H9 (cell line): Measurements from ENCODE around the gene CLRN3. TPM values are rescaled to one million over a fixed set of nuclear protein-coding genes. Genes with fewer than 3 reads are reported as not detected.

ENCODE experiments used
- DNase-seq: peaks from one replicate; pipeline ENCODE4 v3.0.0-alpha.2; 2017
- H2AFZ ChIP-seq: one replicate; pipeline ENCODE4 v1.6.1; 2013; ENCODE audit warnings: mild to moderate bottlenecking, low read length, control low read depth, moderate library complexity
- H2AK5ac ChIP-seq: 2 replicates; pipeline ENCODE4 v1.6.1; 2013; ENCODE audit warnings: low read length, control low read depth, mixed read lengths; ENCODE audit not compliant: insufficient read length
- H2BK120ac ChIP-seq: one replicate; pipeline ENCODE4 v1.6.1; 2013; ENCODE audit warnings: low read depth, mild to moderate bottlenecking, low read length, control low read depth, inconsistent platforms; ENCODE audit not compliant: poor library complexity, severe bottlenecking
- H2BK12ac ChIP-seq: 2 replicates; pipeline ENCODE4 v1.6.1; 2013; ENCODE audit warnings: low read length, control low read depth, mixed read lengths, low read depth; ENCODE audit not compliant: insufficient read length
- H2BK15ac ChIP-seq: 2 replicates; pipeline ENCODE4 v1.6.1; 2013; ENCODE audit warnings: low read depth, low read length, control low read depth
- H2BK20ac ChIP-seq: one replicate; pipeline ENCODE4 v1.6.1; 2013; ENCODE audit warnings: low read depth, mild to moderate bottlenecking, low read length, control low read depth, inconsistent platforms; ENCODE audit not compliant: poor library complexity, severe bottlenecking
- H2BK5ac ChIP-seq: 2 replicates; pipeline ENCODE4 v1.6.1; 2013; ENCODE audit warnings: low read length, control low read depth, mixed read lengths; ENCODE audit not compliant: insufficient read length
- H3K14ac ChIP-seq: 2 replicates; pipeline ENCODE4 v1.6.1; 2013; ENCODE audit warnings: low read length, control low read depth; ENCODE audit not compliant: insufficient read depth
- H3K18ac ChIP-seq: 2 replicates; pipeline ENCODE4 v1.6.1; 2013; ENCODE audit warnings: low read depth, mild to moderate bottlenecking, mixed read lengths, low read length, control low read depth; ENCODE audit not compliant: insufficient read length
- H3K23ac ChIP-seq: 2 replicates; pipeline ENCODE4 v1.6.1; 2013; ENCODE audit warnings: low read length, control low read depth, mixed read lengths, low read depth; ENCODE audit not compliant: insufficient read length
- H3K23me2 ChIP-seq: 2 replicates; pipeline ENCODE4 v1.6.1; 2013; ENCODE audit warnings: low read depth, mild to moderate bottlenecking, mixed read lengths, low read length, control low read depth; ENCODE audit not compliant: insufficient read length, poor library complexity, severe bottlenecking
- H3K27ac ChIP-seq: 2 replicates; pipeline ENCODE4 v1.5.1; 2013; ENCODE audit warnings: low read length, control low read depth, mixed read lengths, low read depth; ENCODE audit not compliant: insufficient read length
- H3K27me3 ChIP-seq: 2 replicates; pipeline ENCODE4 v1.6.1; 2013; ENCODE audit warnings: low read length, control low read depth, inconsistent platforms; ENCODE audit not compliant: insufficient read depth
- H3K4ac ChIP-seq: 2 replicates; pipeline ENCODE4 v1.6.1; 2013; ENCODE audit warnings: low read depth, mild to moderate bottlenecking, control low read depth, inconsistent platforms, low read length, moderate library complexity
- H3K4me1 ChIP-seq: 2 replicates; pipeline ENCODE4 v1.6.1; 2013; ENCODE audit warnings: low read length, control low read depth, inconsistent platforms; ENCODE audit not compliant: insufficient read depth
- H3K4me2 ChIP-seq: 2 replicates; pipeline ENCODE4 v1.6.1; 2013; ENCODE audit warnings: low read length, control low read depth, mixed read lengths; ENCODE audit not compliant: insufficient read length, insufficient read depth
- H3K56ac ChIP-seq: 2 replicates; pipeline ENCODE4 v1.6.1; 2013; ENCODE audit warnings: low read depth, mild to moderate bottlenecking, mixed read lengths, low read length, control low read depth; ENCODE audit not compliant: insufficient read length
- H3K79me1 ChIP-seq: 2 replicates; pipeline ENCODE4 v1.6.1; 2013; ENCODE audit warnings: low read depth, mild to moderate bottlenecking, moderate library complexity, low read length, control low read depth, inconsistent platforms; ENCODE audit not compliant: insufficient read depth, poor library complexity, severe bottlenecking
- H3K79me2 ChIP-seq: 2 replicates; pipeline ENCODE4 v1.6.1; 2013; ENCODE audit warnings: low read length, control low read depth, inconsistent platforms; ENCODE audit not compliant: insufficient read depth
- H3K9ac ChIP-seq: 2 replicates; pipeline ENCODE4 v1.6.1; 2013; ENCODE audit warnings: low read length, control low read depth, mixed read lengths; ENCODE audit not compliant: insufficient read length; ENCODE audit errors: extremely low read depth
- H3K9me3 ChIP-seq: one replicate; pipeline ENCODE4 v1.6.1; 2013; ENCODE audit warnings: low read depth, low read length, inconsistent platforms; ENCODE audit not compliant: control insufficient read depth
- H3T11ph ChIP-seq: one replicate; pipeline ENCODE4 v1.6.1; 2013; ENCODE audit warnings: mild to moderate bottlenecking, low read length, control low read depth, inconsistent platforms
- H4K20me1 ChIP-seq: one replicate; pipeline ENCODE4 v1.6.1; 2013; ENCODE audit not compliant: control insufficient read depth, insufficient read length, insufficient read depth
- H4K5ac ChIP-seq: 2 replicates; pipeline ENCODE4 v1.6.1; 2013; ENCODE audit warnings: low read depth, mild to moderate bottlenecking, mixed read lengths, low read length, control low read depth; ENCODE audit not compliant: insufficient read length
- H4K8ac ChIP-seq: replicated peaks from 2 replicates; pipeline ENCODE4 v1.6.1; 2013; ENCODE audit warnings: low read length, control low read depth, mixed read lengths, low read depth; ENCODE audit not compliant: insufficient read length
- H4K91ac ChIP-seq: 2 replicates; pipeline ENCODE4 v1.6.1; 2013; ENCODE audit warnings: low read depth, mild to moderate bottlenecking, moderate library complexity, mixed read lengths, low read length, control low read depth; ENCODE audit not compliant: insufficient read length
- H3K27ac Mint-ChIP-seq, 3 experiments: 2 replicates in 2 of 3; 3 replicates in 1 of 3; pipeline ENCODE4 v1.8.0; 2020 to 2021; ENCODE audit warnings: mixed read lengths in 3 of 3, mild to moderate bottlenecking in 1 of 3, moderate library complexity in 1 of 3
- H3K27me3 Mint-ChIP-seq: 2 replicates; pipeline ENCODE4 v1.8.0; 2021; ENCODE audit warnings: low read depth, mild to moderate bottlenecking, moderate library complexity, mixed read lengths
- H3K36me3 Mint-ChIP-seq, 3 experiments: 2 replicates in 2 of 3; 3 replicates in 1 of 3; pipeline ENCODE4 v1.8.0; 2020 to 2021; ENCODE audit warnings: low read depth in 3 of 3, mixed read lengths in 3 of 3; ENCODE audit not compliant: insufficient read depth in 1 of 3
- H3K4me1 Mint-ChIP-seq, 2 experiments: 2 replicates each; pipeline ENCODE4 v1.8.0; 2020; ENCODE audit warnings: mixed read lengths in 2 of 2
- H3K4me3 Mint-ChIP-seq, 2 experiments: 2 replicates in 1 of 2; 3 replicates in 1 of 2; pipeline ENCODE4 v1.8.0; 2020 to 2021; ENCODE audit warnings: mild to moderate bottlenecking in 2 of 2, mixed read lengths in 2 of 2, moderate library complexity in 1 of 2
- H3K9me3 Mint-ChIP-seq, 2 experiments: 2 replicates in 1 of 2; 3 replicates in 1 of 2; pipeline ENCODE4 v1.8.0; 2020; ENCODE audit warnings: mild to moderate bottlenecking in 2 of 2, mixed read lengths in 2 of 2, moderate library complexity in 1 of 2
- CTCF ChIP-seq: fragments of 200-600 bp; sonication (generic); conservative IDR thresholded peaks from 3 replicates; pipeline ENCODE4 v1.8.0; 2021; ENCODE audit warnings: antibody characterized with exemption, mild to moderate bottlenecking
- long read RNA-seq: library from polyadenylated mRNA; unstranded; transcript quantifications from one replicate; pipeline ENCODE4 v2.0.0, GENCODE V29; 2020
- total RNA-seq: library from RNA; stranded (reverse); gene quantifications from 2 replicates; pipeline ENCODE4 v1.2.1, GENCODE V29; 2021

Gene CLRN3
- not detected in 2 replicates for total RNA-seq
- long read RNA-seq, result 0 reads

- H3K18ac ChIP-seq, result no peak within 1 kb of the TSS
- no peaks in the 10 kb centered on the region for H3K4me1 ChIP-seq
- H2BK120ac ChIP-seq, result no peak within 1 kb of the TSS
- H3K9ac ChIP-seq, result no peak within 1 kb of the TSS
- no peak within 1 kb of the TSS for H3K27ac ChIP-seq
- H2AFZ ChIP-seq, result no peak within 1 kb of the TSS
- no peak within 1 kb of the TSS for H3K23ac ChIP-seq
- no peak within 1 kb of the TSS for H4K8ac ChIP-seq
- no peaks in the 10 kb centered on the region for H4K20me1 ChIP-seq
- no peak within 1 kb of the TSS for H2BK20ac ChIP-seq
- no peaks in the 10 kb centered on the region for H3K9me3 ChIP-seq
- no peaks in the 10 kb centered on the region for H3K79me1 ChIP-seq
- no peak within 1 kb of the TSS for H4K91ac ChIP-seq
- H3K36me3 Mint-ChIP-seq, result no peaks in the 10 kb centered on the region
- no peak within 1 kb of the TSS for H3K14ac ChIP-seq
- no peak within 1 kb of the TSS for H3T11ph ChIP-seq
- no peak within 1 kb of the TSS for H3K27ac Mint-ChIP-seq
- H3K79me2 ChIP-seq, result no peaks in the 10 kb centered on the region
- no peaks in the 10 kb centered on the region for H3K23me2 ChIP-seq
- no peak within 1 kb of the TSS for H2BK5ac ChIP-seq
- H3K4me3 Mint-ChIP-seq, result no peak within 1 kb of the TSS
- no peak for DNase-seq
- no peaks in the 10 kb centered on the region for H3K9me3 Mint-ChIP-seq
- no peak within 1 kb of the TSS for H3K56ac ChIP-seq
- no peak within 1 kb of the TSS for H4K5ac ChIP-seq
- no peak within 1 kb of the TSS for H3K4ac ChIP-seq
- H2AK5ac ChIP-seq, result no peak within 1 kb of the TSS
- no peak within 1 kb of the TSS for H2BK12ac ChIP-seq
- no peaks in the 10 kb centered on the region for H3K27me3 ChIP-seq
- no peak within 1 kb of the TSS for H3K4me2 ChIP-seq
- peaks cover 4% of the 10 kb centered on the region; the same call in 1 of the 2 replicates for H3K27me3 Mint-ChIP-seq
- no peak for TF ChIP-seq CTCF
- H2BK15ac ChIP-seq, result no peak within 1 kb of the TSS
- H3K4me1 Mint-ChIP-seq, result no peaks in the 10 kb centered on the region
These were observed at the start of gene CLRN3 for GRCh38 chr10:127892743-127893142. CLRN3 (minus strand) TSS chr10:127892941; CDS start chr10:127892784, 157 bp downstream.
